PFSK-1 (cell line): ENCODE data around the gene IGLL1.

Source experiments
- FOXP2 ChIP-seq: optimal IDR thresholded peaks from 2 replicates; pipeline ENCODE3; 2011; ENCODE audit warnings: borderline replicate concordance, control low read depth, inconsistent platforms; ENCODE audit not compliant: insufficient read depth; ENCODE audit errors: extremely low read length, extremely low read depth
- POLR2AphosphoS5 ChIP-seq: IDR thresholded peaks from 2 replicates; pipeline ENCODE4 v1.6.1; 2012; ENCODE audit warnings: low read depth, mild to moderate bottlenecking, control low read depth, low read length, moderate library complexity
- SIN3A ChIP-seq: IDR thresholded peaks from 2 replicates; pipeline ENCODE4 v1.6.1; 2012; ENCODE audit warnings: mild to moderate bottlenecking, low read length, moderate library complexity, borderline replicate concordance; ENCODE audit not compliant: insufficient read depth
- TAF1 ChIP-seq: IDR thresholded peaks from 2 replicates; pipeline ENCODE4 v1.6.1; 2012; ENCODE audit warnings: low read length, control low read depth, borderline replicate concordance; ENCODE audit not compliant: insufficient read depth
- TF ChIP-seq, protein P1 (sequence below), 2 experiments: IDR thresholded peaks; 2 replicates each; pipeline versions ENCODE4 v1.6.1 to v1.8.0; 2011 to 2012; ENCODE audit warnings: low read depth in 2 of 2, low read length in 2 of 2, control low read depth in 1 of 2, inconsistent platforms in 1 of 2, mild to moderate bottlenecking in 1 of 2, moderate library complexity in 1 of 2; ENCODE audit not compliant: insufficient read depth in 1 of 2

DNA sequence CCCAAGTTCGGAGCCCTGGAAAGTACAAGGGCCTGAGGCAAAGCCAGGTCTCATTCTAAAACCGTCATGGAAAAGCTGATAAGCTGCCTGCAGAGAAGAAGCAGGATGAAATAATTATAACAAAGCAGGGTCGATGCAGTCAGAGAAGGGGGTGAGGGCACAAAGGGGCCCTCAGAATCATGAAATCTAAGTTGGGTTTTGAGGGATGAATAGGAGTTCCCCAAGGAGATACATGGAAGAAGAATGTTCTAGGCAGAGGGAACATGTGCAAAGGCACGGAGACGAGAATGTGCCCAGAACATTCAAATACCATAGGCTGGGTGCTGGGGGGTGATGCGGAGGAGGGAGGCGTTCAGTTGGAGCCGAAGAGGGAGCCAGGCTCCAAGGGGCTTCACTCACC lies 25.0 kb downstream of the IGLL1 start:
- TF ChIP-seq SIN3A (no peak), POLR2AphosphoS5 (no peak), TAF1 (no peak), FOXP2 (no peak)
- TF ChIP-seq, protein P1, sequence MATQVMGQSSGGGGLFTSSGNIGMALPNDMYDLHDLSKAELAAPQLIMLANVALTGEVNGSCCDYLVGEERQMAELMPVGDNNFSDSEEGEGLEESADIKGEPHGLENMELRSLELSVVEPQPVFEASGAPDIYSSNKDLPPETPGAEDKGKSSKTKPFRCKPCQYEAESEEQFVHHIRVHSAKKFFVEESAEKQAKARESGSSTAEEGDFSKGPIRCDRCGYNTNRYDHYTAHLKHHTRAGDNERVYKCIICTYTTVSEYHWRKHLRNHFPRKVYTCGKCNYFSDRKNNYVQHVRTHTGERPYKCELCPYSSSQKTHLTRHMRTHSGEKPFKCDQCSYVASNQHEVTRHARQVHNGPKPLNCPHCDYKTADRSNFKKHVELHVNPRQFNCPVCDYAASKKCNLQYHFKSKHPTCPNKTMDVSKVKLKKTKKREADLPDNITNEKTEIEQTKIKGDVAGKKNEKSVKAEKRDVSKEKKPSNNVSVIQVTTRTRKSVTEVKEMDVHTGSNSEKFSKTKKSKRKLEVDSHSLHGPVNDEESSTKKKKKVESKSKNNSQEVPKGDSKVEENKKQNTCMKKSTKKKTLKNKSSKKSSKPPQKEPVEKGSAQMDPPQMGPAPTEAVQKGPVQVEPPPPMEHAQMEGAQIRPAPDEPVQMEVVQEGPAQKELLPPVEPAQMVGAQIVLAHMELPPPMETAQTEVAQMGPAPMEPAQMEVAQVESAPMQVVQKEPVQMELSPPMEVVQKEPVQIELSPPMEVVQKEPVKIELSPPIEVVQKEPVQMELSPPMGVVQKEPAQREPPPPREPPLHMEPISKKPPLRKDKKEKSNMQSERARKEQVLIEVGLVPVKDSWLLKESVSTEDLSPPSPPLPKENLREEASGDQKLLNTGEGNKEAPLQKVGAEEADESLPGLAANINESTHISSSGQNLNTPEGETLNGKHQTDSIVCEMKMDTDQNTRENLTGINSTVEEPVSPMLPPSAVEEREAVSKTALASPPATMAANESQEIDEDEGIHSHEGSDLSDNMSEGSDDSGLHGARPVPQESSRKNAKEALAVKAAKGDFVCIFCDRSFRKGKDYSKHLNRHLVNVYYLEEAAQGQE (IDR thresholded peaks at IDR 0.05; ENCODE audit: insufficient read depth in 1 of 2, low read depth in 2 of 2, low read length in 2 of 2), result no peak
